Panc1 (cell line): ENCODE data around the gene DIS3L2. TPM values are rescaled to one million over a fixed set of nuclear protein-coding genes. Genes with fewer than 3 reads are reported as not detected.

ENCODE experiments used
- ATAC-seq: fragments of 200-7000 bp; cut with Tn5 transposase; 2 replicates; pipeline ENCODE4 v1.9.1; 2020; ENCODE audit warnings: mild to moderate bottlenecking, moderate library complexity
- BruUV-seq: library from RNA; stranded (reverse); fragments of 400-500 nt; replicated peaks from 2 replicates; lab custom pipeline; 2021; lab: Mats Ljungman, UMichigan
- CTCF ChIA-PET: fragments of 300-600 bp; sonication (Branson Sonifier 250); formaldehyde crosslinking; loops from one replicate; lab custom pipeline; 2022; ENCODE audit warnings: antibody characterized with exemption; lab: Charles Lee
- POLR2A ChIA-PET: fragments of 300-600 bp; sonication (Branson Sonifier 250); formaldehyde crosslinking; loops from one replicate; lab custom pipeline; 2022; ENCODE audit warnings: antibody characterized with exemption; lab: Charles Lee
- DNase-seq: peaks from one replicate; pipeline ENCODE4 v3.0.0-alpha.2; 2010; ENCODE audit warnings: low read depth, low spot score
- H3K27ac ChIP-seq: 2 replicates; pipeline ENCODE4 v1.5.1; 2011; ENCODE audit warnings: mild to moderate bottlenecking, low read length, inconsistent platforms
- H3K27me3 ChIP-seq: fragments of 200-500 bp; sonication (Bioruptor generic); 2 replicates; pipeline ENCODE4 v1.6.0; 2014; ENCODE audit warnings: low read length, inconsistent platforms; ENCODE audit not compliant: control insufficient read depth, insufficient read depth
- H3K36me3 ChIP-seq: fragments of 200-500 bp; sonication (Bioruptor generic); 2 replicates; pipeline ENCODE4 v1.5.1; 2014; ENCODE audit warnings: inconsistent platforms, mild to moderate bottlenecking, low read length, moderate library complexity; ENCODE audit not compliant: control insufficient read depth, insufficient read depth
- H3K4me1 ChIP-seq: 2 replicates; pipeline ENCODE4 v1.5.1; 2011; ENCODE audit warnings: inconsistent platforms, mild to moderate bottlenecking, low read length, moderate library complexity; ENCODE audit not compliant: control insufficient read depth, insufficient read depth
- H3K4me3 ChIP-seq, 2 experiments: 2 replicates each; pipeline ENCODE4 v1.5.1; 2011 to 2012; ENCODE audit warnings: low read depth in 2 of 2, low read length in 2 of 2, mild to moderate bottlenecking in 2 of 2, inconsistent platforms in 1 of 2, moderate library complexity in 1 of 2
- H3K9me3 ChIP-seq: fragments of 200-500 bp; sonication (Bioruptor generic); 2 replicates; pipeline ENCODE4 v1.5.1; 2014; ENCODE audit warnings: low read depth, mild to moderate bottlenecking, inconsistent platforms, low read length, moderate library complexity; ENCODE audit not compliant: control insufficient read depth, insufficient read depth
- CTCF ChIP-seq: fragments of 450-650 bp; IDR thresholded peaks from 2 replicates; pipeline ENCODE4 v1.5.1; 2017; ENCODE audit warnings: mild to moderate bottlenecking
- POLR2AphosphoS5 ChIP-seq: IDR thresholded peaks from 2 replicates; pipeline ENCODE4 v1.6.1; 2012; ENCODE audit warnings: mild to moderate bottlenecking, low read depth, low read length, moderate library complexity
- REST ChIP-seq, 2 experiments: IDR thresholded peaks; 2 replicates each; pipeline ENCODE4 v1.6.1; 2011 to 2012; ENCODE audit warnings: low read depth in 2 of 2, control low read depth in 1 of 2, low read length in 1 of 2, mild to moderate bottlenecking in 1 of 2, moderate library complexity in 1 of 2; ENCODE audit not compliant: insufficient read depth in 1 of 2
- SIN3A ChIP-seq: IDR thresholded peaks from 2 replicates; pipeline ENCODE4 v1.6.1; 2012; ENCODE audit warnings: low read depth, mild to moderate bottlenecking, low read length, moderate library complexity, borderline replicate concordance; ENCODE audit not compliant: insufficient read depth
- TCF7L2 ChIP-seq: IDR thresholded peaks from 2 replicates; pipeline ENCODE4 v1.6.1; 2011; ENCODE audit warnings: mild to moderate bottlenecking, low read depth, low read length, inconsistent platforms
- in situ Hi-C: cut with HindIII; loops from 2 replicates; pipeline ENCODE4 v1.10.0; 2016; ENCODE audit warnings: low sequenced_read_pairs, low pct_unique_long_range_greater_than_20kb
- intact Hi-C: fragments of 100-400 bp; cut with micrococcal nuclease; formaldehyde crosslinking; loops from one replicate; pipeline ENCODE4 v1.10.0; 2022; ENCODE audit not compliant: unreplicated experiment
- total RNA-seq: library from RNA; stranded (reverse); gene quantifications from one replicate; pipeline ENCODE4 v1.2.1, GENCODE V29; 2021; ENCODE audit not compliant: unreplicated experiment

DIS3L2 gene
- total RNA-seq, 1 experiment from 2014 or later, result 28.1 TPM

GRCh38 chr2:231927566-231927890 is 34.0 kb upstream of the DIS3L2 start:
- no peak for DNase-seq
- H3K27me3 ChIP-seq, result no peaks in the 10 kb centered on the region; the same call in 1 of the 2 replicates
- intact Hi-C loops, result loop anchor here (5.0 kb wide), 1 partner anchor 215 kb away; no protein-coding TSS in a partner anchor
- H3K9me3 ChIP-seq, result no peaks in the 10 kb centered on the region
- ChIA-PET POLR2A (no interaction called here), CTCF (no interaction called here)
- ATAC-seq, result no peak
- H3K4me1 ChIP-seq, result peaks cover 4% of the 10 kb centered on the region; the same call in 1 of the 2 replicates
- no peak overlapping the region for H3K27ac ChIP-seq
- H3K36me3 ChIP-seq, result no peaks in the 10 kb centered on the region
- H3K4me3 ChIP-seq, result no peak overlapping the region
- no TSS peak for BruUV-seq
- in situ Hi-C loops, result no loop called here
- TF ChIP-seq POLR2AphosphoS5, result no peak
- no peak for TF ChIP-seq CTCF

GRCh38 chr2:231928481-231928880 is 33.0 kb upstream of the DIS3L2 start:
- Histone ChIP-seq H3K27me3 (no peaks in the 10 kb centered on the region; the same call in 1 of the 2 replicates), H3K36me3 (no peaks in the 10 kb centered on the region), H3K4me3 (no peak overlapping the region), H3K4me1 (peaks cover 4% of the 10 kb centered on the region; the same call in 1 of the 2 replicates), H3K9me3 (no peaks in the 10 kb centered on the region), H3K27ac (no peak overlapping the region)
- ChIA-PET CTCF (interaction anchor here (1.5 kb wide), 1 partner anchor 28 kb away, joined by 3 read pairs; no protein-coding TSS in a partner anchor), POLR2A (no interaction called here)
- BruUV-seq, result no TSS peak
- in situ Hi-C loops, result no loop called here
- ATAC-seq (no peak), DNase-seq (no peak)
- intact Hi-C loops, result loop anchor here (5.0 kb wide), 1 partner anchor 214 kb away; no protein-coding TSS in a partner anchor
- TF ChIP-seq CTCF, result peak; percentile 37
- no peak for TF ChIP-seq SIN3A
- no peak for TF ChIP-seq TCF7L2

GRCh38 chr2:231928901-231929725 is 32.4 kb upstream of the DIS3L2 start:
- no TSS peak for BruUV-seq
- Histone ChIP-seq H3K36me3 (no peaks in the 10 kb centered on the region), H3K4me1 (peaks cover 4% of the 10 kb centered on the region; the same call in 1 of the 2 replicates), H3K27me3 (no peaks in the 10 kb centered on the region; the same call in 1 of the 2 replicates), H3K27ac (no peak overlapping the region), H3K4me3 (no peak overlapping the region), H3K9me3 (no peaks in the 10 kb centered on the region)
- DNase-seq (no peak), ATAC-seq (no peak)
- ChIA-PET CTCF (interaction anchor here (1.5 kb wide), 1 partner anchor 28 kb away, joined by 3 read pairs; no protein-coding TSS in a partner anchor), POLR2A (interaction anchor here (0.6 kb wide), 2 partner anchors 465 to 587 kb away, joined by 3 to 4 read pairs; no protein-coding TSS in a partner anchor)
- TF ChIP-seq POLR2AphosphoS5, result no peak
- TF ChIP-seq REST (IDR thresholded peaks at IDR 0.05; ENCODE audit: insufficient read depth in 1 of 2, low read depth in 2 of 2, low read length in 1 of 2), result no peak
- no peak for TF ChIP-seq CTCF
- no peak for TF ChIP-seq SIN3A
- no peak for TF ChIP-seq TCF7L2
- in situ Hi-C loops, result no loop called here
- intact Hi-C loops, result loop anchor here (5.0 kb wide), 1 partner anchor 213 kb away; no protein-coding TSS in a partner anchor
